PC-3 (cell line): Measurements from ENCODE around the gene PCNT. TPM values are rescaled to one million over a fixed set of nuclear protein-coding genes. Genes with fewer than 3 reads are reported as not detected.

Experiments used
- ATAC-seq: fragments of 200-7000 bp; cut with Tn5 transposase; 2 replicates; pipeline ENCODE4 v1.9.1; 2020; ENCODE audit warnings: mild to moderate bottlenecking, moderate library complexity
- BruUV-seq: library from RNA; stranded (reverse); fragments of 400-500 nt; replicated peaks from 2 replicates; lab custom pipeline; 2021; lab: Mats Ljungman, UMichigan
- CTCF ChIA-PET: fragments of 300-600 bp; sonication (Branson Sonifier 250); formaldehyde crosslinking; loops from one replicate; lab custom pipeline; 2022; ENCODE audit warnings: antibody characterized with exemption; lab: Charles Lee
- POLR2A ChIA-PET: fragments of 300-600 bp; sonication (Branson Sonifier 250); formaldehyde crosslinking; loops from one replicate; lab custom pipeline; 2022; ENCODE audit warnings: antibody characterized with exemption; ENCODE audit not compliant: unreplicated experiment; lab: Charles Lee
- DNase-seq: peaks from one replicate; pipeline ENCODE4 v3.0.0-alpha.2; 2015
- H2AFZ ChIP-seq: fragments of 300-600 bp; sonication (generic); 2 replicates; pipeline ENCODE4 v1.6.0; 2016; ENCODE audit warnings: antibody characterized with exemption, low read length
- H3F3A ChIP-seq: fragments of 300-600 bp; sonication (generic); one replicate; pipeline ENCODE4 v1.6.0; 2017; ENCODE audit warnings: antibody characterized with exemption, low read length, control low read depth, mild to moderate bottlenecking; ENCODE audit not compliant: unreplicated experiment
- H3K27ac ChIP-seq: fragments of 300-600 bp; sonication (generic); 2 replicates; pipeline ENCODE4 v1.5.1; 2016; ENCODE audit warnings: mild to moderate bottlenecking, low read length
- H3K27me3 ChIP-seq: fragments of 300-600 bp; sonication (generic); 2 replicates; pipeline ENCODE4 v1.6.1; 2016; ENCODE audit warnings: low read length, mixed read lengths
- H3K36me3 ChIP-seq: fragments of 300-600 bp; sonication (generic); 2 replicates; pipeline ENCODE4 v1.6.1; 2016; ENCODE audit warnings: low read depth, mixed run types, low read length, mixed read lengths
- H3K4me1 ChIP-seq: fragments of 300-600 bp; sonication (generic); 2 replicates; pipeline ENCODE4 v1.5.1; 2016; ENCODE audit warnings: low read length; ENCODE audit not compliant: insufficient read depth
- H3K4me2 ChIP-seq: fragments of 300-600 bp; sonication (generic); 2 replicates; pipeline ENCODE4 v1.6.0; 2016; ENCODE audit warnings: low read length
- H3K4me3 ChIP-seq: fragments of 300-600 bp; sonication (generic); 2 replicates; pipeline ENCODE4 v1.5.1; 2016; ENCODE audit warnings: mild to moderate bottlenecking, low read length, mixed read lengths
- H3K79me2 ChIP-seq: fragments of 300-600 bp; sonication (generic); 2 replicates; pipeline ENCODE4 v1.6.1; 2017; ENCODE audit warnings: low read length, mixed read lengths
- H3K9ac ChIP-seq: fragments of 300-600 bp; sonication (generic); 2 replicates; pipeline ENCODE4 v1.6.0; 2016; ENCODE audit warnings: mild to moderate bottlenecking, low read length
- H3K9me2 ChIP-seq: fragments of 300-600 bp; sonication (generic); replicated peaks from 2 replicates; pipeline ENCODE4 v1.6.1; 2016; ENCODE audit warnings: mixed run types, low read length, mixed read lengths
- H3K9me3 ChIP-seq: fragments of 300-600 bp; sonication (generic); 2 replicates; pipeline ENCODE4 v1.6.1; 2016; ENCODE audit warnings: low read length, mixed read lengths
- H4K20me1 ChIP-seq: fragments of 300-600 bp; sonication (generic); 2 replicates; pipeline ENCODE4 v1.6.1; 2016; ENCODE audit warnings: low read length, mixed read lengths
- EZH2 ChIP-seq: fragments of 300-600 bp; sonication (generic); IDR thresholded peaks from one replicate; pipeline ENCODE4 v1.6.1; 2017; ENCODE audit warnings: antibody characterized with exemption, mild to moderate bottlenecking, low read length; ENCODE audit not compliant: unreplicated experiment
- EZH2phosphoT487 ChIP-seq: fragments of 300-600 bp; sonication (generic); IDR thresholded peaks from 2 replicates; pipeline ENCODE4 v1.6.1; 2018; ENCODE audit warnings: mild to moderate bottlenecking, antibody characterized with exemption, low read length, borderline replicate concordance
- intact Hi-C: fragments of 100-400 bp; cut with micrococcal nuclease; formaldehyde crosslinking; loops from 2 replicates; pipeline ENCODE4 v1.9.0; 2023
- total RNA-seq: library from RNA; depleted of rRNA; stranded (reverse); fragments of >200 nt; gene quantifications from 2 replicates; pipeline ENCODE4 v1.2.3, GENCODE V29; 2014
- TF ChIP-seq, protein P1 (sequence below): fragments of 300-600 bp; sonication (generic); conservative IDR thresholded peaks from 2 replicates; pipeline ENCODE4 v1.5.1; 2017; ENCODE audit warnings: antibody characterized with exemption, low read depth, mild to moderate bottlenecking, low read length

PCNT gene
- total RNA-seq, 1 experiment from 2014 or later = 51.4 TPM

DNA sequence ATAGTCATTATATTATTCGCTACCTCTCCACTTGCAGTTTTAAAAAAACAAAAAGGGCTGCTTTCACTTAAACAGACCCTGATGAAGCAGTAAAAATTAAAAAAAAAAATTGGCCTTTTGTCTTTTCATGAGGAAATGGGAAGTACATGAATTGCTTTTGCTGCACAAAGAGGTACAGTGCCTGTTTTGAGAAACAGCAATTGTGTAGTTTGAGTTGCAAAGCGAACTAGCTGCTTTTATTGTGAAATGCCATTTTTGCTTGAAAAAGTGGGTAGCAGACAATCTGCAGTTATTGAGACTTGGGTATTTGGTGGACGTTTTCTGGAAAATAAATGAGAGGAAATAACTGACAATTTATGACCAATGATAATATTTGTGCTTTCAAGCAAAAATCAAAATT lies 141.7 kb downstream of the PCNT start:
- CTCF ChIA-PET = no interaction called here
- intact Hi-C loops = loop anchor here (5.0 kb wide), 1 partner anchor 37 kb away; no protein-coding TSS in a partner anchor

DNA sequence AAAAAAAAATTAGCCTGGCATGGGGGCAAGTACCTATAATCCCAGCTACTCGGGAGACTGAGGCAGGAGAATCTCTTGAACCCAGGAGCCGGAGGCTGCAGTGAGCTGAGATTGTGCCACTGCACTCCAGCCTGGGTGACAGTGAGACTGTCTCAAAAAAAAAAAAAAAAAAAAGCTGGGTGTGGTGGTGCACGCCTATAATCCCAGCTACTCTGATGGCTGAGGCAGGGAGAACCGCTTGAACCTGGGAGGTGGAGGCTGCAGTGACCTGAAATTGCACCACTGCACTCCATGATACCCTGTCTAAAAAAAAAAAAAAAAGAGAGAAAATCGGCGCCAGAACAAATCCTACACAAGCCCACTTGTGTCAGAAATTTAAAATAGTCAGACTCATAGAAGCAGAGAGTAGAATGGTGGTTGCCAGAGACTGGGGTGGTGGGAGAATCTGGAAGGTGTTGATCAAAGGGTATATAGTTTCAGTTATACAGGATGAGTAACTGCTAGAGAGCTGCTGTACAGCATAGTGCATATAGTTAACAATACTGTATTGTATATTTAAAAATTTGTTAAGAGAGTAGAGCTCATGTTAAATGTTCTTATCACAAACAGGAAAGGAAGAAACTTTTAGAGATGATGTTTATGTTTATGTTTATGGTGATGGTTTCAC lies 144.3 kb downstream of the PCNT start:
- H3K27ac ChIP-seq = no peak overlapping the region
- H3K9me2 ChIP-seq = no peaks in the 10 kb centered on the region
- H3K4me1 ChIP-seq = no peaks in the 10 kb centered on the region
- TF ChIP-seq, protein P1, sequence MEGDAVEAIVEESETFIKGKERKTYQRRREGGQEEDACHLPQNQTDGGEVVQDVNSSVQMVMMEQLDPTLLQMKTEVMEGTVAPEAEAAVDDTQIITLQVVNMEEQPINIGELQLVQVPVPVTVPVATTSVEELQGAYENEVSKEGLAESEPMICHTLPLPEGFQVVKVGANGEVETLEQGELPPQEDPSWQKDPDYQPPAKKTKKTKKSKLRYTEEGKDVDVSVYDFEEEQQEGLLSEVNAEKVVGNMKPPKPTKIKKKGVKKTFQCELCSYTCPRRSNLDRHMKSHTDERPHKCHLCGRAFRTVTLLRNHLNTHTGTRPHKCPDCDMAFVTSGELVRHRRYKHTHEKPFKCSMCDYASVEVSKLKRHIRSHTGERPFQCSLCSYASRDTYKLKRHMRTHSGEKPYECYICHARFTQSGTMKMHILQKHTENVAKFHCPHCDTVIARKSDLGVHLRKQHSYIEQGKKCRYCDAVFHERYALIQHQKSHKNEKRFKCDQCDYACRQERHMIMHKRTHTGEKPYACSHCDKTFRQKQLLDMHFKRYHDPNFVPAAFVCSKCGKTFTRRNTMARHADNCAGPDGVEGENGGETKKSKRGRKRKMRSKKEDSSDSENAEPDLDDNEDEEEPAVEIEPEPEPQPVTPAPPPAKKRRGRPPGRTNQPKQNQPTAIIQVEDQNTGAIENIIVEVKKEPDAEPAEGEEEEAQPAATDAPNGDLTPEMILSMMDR = no peak
- no peaks in the 10 kb centered on the region for H3K27me3 ChIP-seq
- DNase-seq (no peak), ATAC-seq (peak; percentile 82)
- ChIA-PET POLR2A (interaction anchor here (0.6 kb wide), 1 partner anchor 12 kb away, joined by 4 read pairs; no protein-coding TSS in a partner anchor), CTCF (no interaction called here)
- no peaks in the 10 kb centered on the region for H4K20me1 ChIP-seq
- H3F3A ChIP-seq = peaks cover 3% of the 10 kb centered on the region
- no TSS peak for BruUV-seq
- peaks cover 5% of the 10 kb centered on the region; the same call in 1 of the 2 replicates for H3K36me3 ChIP-seq
- no peaks in the 10 kb centered on the region for H3K9me3 ChIP-seq
- H3K4me3 ChIP-seq = no peak overlapping the region
- no peak overlapping the region for H3K4me2 ChIP-seq
- intact Hi-C loops = loop anchor here (5.0 kb wide), 1 partner anchor 34 kb away; no protein-coding TSS in a partner anchor
- H3K9ac ChIP-seq = no peak overlapping the region
- H2AFZ ChIP-seq = no peak overlapping the region
- H3K79me2 ChIP-seq = peaks cover 9% of the 10 kb centered on the region; the same call in 1 of the 2 replicates

More for the DNA sequence above, 141.7 kb downstream of the PCNT start:
- Histone ChIP-seq H3K4me3 (no peak overlapping the region), H3K79me2 (peaks cover 35% of the 10 kb centered on the region), H3F3A (peaks cover 3% of the 10 kb centered on the region), H3K9ac (no peak overlapping the region), H3K9me2 (no peaks in the 10 kb centered on the region), H3K27ac (no peak overlapping the region), H2AFZ (no peak overlapping the region), H4K20me1 (no peaks in the 10 kb centered on the region), H3K4me1 (no peaks in the 10 kb centered on the region), H3K27me3 (no peaks in the 10 kb centered on the region), H3K36me3 (peaks cover 4% of the 10 kb centered on the region; the same call in 1 of the 2 replicates), H3K9me3 (no peaks in the 10 kb centered on the region), H3K4me2 (no peak overlapping the region)
- ATAC-seq = no peak
- no peak for TF ChIP-seq EZH2phosphoT487
- TF ChIP-seq, protein P1 = no peak
- no peak for TF ChIP-seq EZH2
- no TSS peak for BruUV-seq
- no peak for DNase-seq
- POLR2A ChIA-PET = no interaction called here

DNA sequence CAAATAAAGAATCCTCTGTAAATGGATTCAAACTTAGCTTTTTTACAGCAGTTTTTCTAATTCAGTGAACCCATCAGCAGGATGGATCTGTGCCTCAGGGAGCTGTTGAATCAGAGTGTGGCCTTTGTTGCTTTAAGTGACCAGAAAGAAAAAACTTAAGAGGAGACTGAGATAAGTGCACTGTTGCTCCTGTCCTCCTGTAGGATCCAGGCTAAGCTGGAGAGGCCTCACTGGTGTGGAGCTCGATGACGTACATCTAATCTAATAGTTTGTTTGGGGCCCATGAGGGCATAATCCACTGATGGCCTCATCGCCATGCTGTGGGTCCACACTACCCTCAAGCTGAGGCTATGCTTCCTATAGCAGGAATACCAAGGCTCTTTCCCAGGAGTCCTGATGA lies 145.3 kb downstream of the PCNT start:
- no peaks in the 10 kb centered on the region for H3K9me2 ChIP-seq
- no peak for DNase-seq
- no peaks in the 10 kb centered on the region for H3K27me3 ChIP-seq
- no peak for ATAC-seq
- H3F3A ChIP-seq = peaks cover 3% of the 10 kb centered on the region
- H3K4me2 ChIP-seq = no peak overlapping the region
- no peak overlapping the region for H3K4me3 ChIP-seq
- TF ChIP-seq EZH2phosphoT487 (no peak), EZH2 (no peak)
- TF ChIP-seq, protein P1 = no peak
- POLR2A ChIA-PET = no interaction called here
- H3K36me3 ChIP-seq = peaks cover 2% of the 10 kb centered on the region; the same call in 1 of the 2 replicates
- intact Hi-C loops = loop anchor here (5.0 kb wide), 1 partner anchor 33 kb away; no protein-coding TSS in a partner anchor
- CTCF ChIA-PET = no interaction called here
- H3K27ac ChIP-seq = no peak overlapping the region
- H3K79me2 ChIP-seq = peaks cover 7% of the 10 kb centered on the region; the same call in 1 of the 2 replicates
- no peaks in the 10 kb centered on the region for H4K20me1 ChIP-seq
- no peak overlapping the region for H3K9ac ChIP-seq
- no peak overlapping the region for H2AFZ ChIP-seq
- no TSS peak for BruUV-seq
- H3K4me1 ChIP-seq = no peaks in the 10 kb centered on the region
- no peaks in the 10 kb centered on the region for H3K9me3 ChIP-seq
